Measurements from ENCODE around the gene DOCK9.

The DOCK9 gene

GRCh38 chr13:98984983-98985382 lies 7.1 kb upstream of the DOCK9 start:
- TF ChIP-seq CTCF (IDR thresholded peaks at IDR 0.05; ENCODE audit: borderline replicate concordance, insufficient read depth, low read depth, low read length): no peak

GRCh38 chr13:98984118-98984517 lies 6.3 kb upstream of the DOCK9 start:
- no peak for TF ChIP-seq CTCF (IDR thresholded peaks at IDR 0.05; ENCODE audit: borderline replicate concordance, insufficient read depth, low read depth, low read length)
- H3K4me3 ChIP-seq (ENCODE audit: low read depth, low read length): no peak overlapping the region

More at GRCh38 chr13:98984983-98985382, 7.1 kb upstream of the DOCK9 start:
- no peak overlapping the region for H3K4me3 ChIP-seq (ENCODE audit: low read depth, low read length)

GRCh38 chr13:98983182-98983581 lies 5.3 kb upstream of the DOCK9 start:
- TF ChIP-seq CTCF (IDR thresholded peaks at IDR 0.05; ENCODE audit: borderline replicate concordance, insufficient read depth, low read depth, low read length): no peak
- no peak overlapping the region for H3K4me3 ChIP-seq (ENCODE audit: low read depth, low read length)

GRCh38 chr13:98981369-98982080 lies 3.7 kb upstream of the DOCK9 start:
- no peak for TF ChIP-seq CTCF (IDR thresholded peaks at IDR 0.05; ENCODE audit: borderline replicate concordance, insufficient read depth, low read depth, low read length)

DNA sequence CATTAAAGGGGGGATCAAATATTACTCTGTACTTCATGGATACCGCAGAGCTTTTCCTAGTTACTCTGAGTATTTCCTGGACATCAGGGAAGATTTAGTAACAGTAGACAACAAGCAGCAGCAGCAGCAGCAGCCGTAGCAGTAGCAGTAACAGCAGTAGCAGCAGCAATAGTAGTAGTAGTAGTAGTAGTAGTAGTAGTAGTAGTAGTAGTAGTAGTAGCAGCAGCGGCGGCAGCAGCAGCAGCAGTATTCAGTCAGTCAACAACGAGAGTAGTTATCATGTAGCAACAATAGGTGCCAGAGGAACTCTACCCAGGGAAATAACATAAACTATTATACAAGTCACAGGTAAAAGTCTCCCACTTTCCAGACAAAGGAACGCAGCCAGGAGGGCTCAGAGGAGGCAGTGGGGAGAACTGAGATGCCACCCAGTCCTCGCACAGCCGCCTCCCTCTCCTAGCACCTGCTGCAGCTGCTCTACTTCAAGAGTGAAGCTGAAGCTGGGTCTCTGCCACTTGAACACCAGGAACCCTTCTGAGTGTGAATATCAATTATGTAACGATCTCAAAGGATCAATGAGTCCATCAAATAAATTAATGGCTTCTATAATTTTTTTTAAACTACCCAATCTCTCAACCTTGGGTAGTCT lies 1.3 kb upstream of the DOCK9 start:
- H3K4me3 ChIP-seq (ENCODE audit: low read depth, low read length): no peak overlapping the region
- TF ChIP-seq CTCF (IDR thresholded peaks at IDR 0.05; ENCODE audit: borderline replicate concordance, insufficient read depth, low read depth, low read length): no peak

More at GRCh38 chr13:98981369-98982080, 3.7 kb upstream of the DOCK9 start:
- H3K4me3 ChIP-seq (ENCODE audit: low read depth, low read length): no peak overlapping the region

DNA sequence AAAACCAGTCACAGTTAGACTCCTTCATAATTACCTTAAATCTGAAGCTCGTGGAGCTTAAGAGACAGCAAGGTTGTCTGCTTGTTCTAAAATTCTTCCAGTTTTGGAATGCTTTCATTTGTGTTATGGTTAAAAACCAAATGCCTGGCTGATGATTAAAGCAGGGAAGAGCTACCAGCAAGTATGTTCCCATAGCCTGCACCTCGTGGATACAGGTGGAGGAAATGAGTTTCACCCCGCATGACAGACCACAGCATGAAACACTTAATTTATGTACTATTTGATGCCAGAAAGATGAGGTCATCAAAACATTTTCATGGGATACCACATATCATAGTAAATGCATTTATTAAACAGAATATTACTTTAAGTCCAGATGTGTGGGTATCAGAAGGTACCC lies 416 bp upstream of the DOCK9 start:
- H3K4me3 ChIP-seq (ENCODE audit: low read depth, low read length): no peak overlapping the region

More for the DNA sequence above, 416 bp upstream of the DOCK9 start:
- TF ChIP-seq CTCF (IDR thresholded peaks at IDR 0.05; ENCODE audit: borderline replicate concordance, insufficient read depth, low read depth, low read length): no peak
